Inflammatory macrophage treated with lipopolysaccharide for 4 hours (primary cell): ENCODE results near the gene WNT8B.

Experiments used
- DNase-seq: peaks from one replicate; pipeline ENCODE4 v3.0.0-alpha.2; 2020

WNT8B gene

DNA sequence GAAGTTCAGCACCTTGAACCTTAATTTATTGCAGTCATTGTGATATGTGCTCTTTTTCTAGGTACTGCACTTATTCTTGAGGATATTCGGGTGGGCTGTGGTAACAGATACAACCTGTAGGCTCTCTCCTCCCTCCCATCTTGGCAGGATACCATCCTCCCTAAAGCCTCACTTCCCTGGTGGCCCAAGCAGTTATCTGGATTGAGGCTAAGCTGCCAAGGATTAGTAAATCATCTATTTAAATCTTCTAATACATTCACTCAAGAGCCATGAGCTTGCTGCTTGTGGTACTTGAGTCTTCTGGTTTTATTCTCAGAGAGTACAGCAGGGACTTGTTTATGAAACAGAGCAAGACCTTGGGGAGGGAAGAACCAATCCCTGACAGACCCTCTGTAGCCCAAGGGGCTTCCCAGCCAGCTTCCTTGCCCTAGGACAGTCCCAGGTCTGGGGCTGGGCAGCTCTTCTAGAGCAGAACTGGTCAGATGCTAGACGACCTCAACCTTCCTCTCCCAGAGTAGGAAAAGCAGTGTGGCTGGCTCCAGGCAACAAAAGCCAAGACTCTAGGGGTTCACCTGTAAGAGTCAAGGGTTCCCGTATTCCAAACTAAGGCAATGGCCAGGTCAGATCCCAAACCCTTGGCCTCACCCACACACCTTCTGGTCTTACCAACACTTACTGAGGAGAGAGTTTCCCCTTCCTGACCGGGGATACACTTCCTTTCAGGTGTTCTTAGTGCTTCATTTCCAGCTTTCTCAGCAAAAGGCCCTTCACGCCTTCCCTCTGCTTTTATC, 21.3 kb downstream of the WNT8B start:
- no peak for DNase-seq

DNA sequence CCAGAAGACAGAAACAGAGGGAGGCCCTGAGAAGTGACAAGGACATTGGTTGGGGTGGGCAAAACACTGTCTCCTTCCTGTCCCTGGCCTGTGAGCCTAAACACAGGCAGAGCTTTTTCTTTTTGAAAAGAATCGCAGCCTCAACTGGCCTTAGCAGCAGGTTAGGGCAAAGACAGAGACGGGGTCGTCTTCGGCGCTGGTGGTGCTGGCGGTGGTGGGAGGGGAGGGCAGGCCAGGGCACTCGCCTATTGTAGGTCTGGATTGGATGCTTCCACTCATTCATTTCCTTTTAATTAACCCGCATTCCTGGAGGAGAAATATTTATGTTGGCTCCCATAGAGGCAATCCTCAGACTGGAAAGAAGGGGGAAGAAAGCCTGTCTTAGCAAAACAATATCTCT, 22.6 kb downstream of the WNT8B start:
- no peak for DNase-seq

- DNase-seq: no peak
These were observed 23.1 kb downstream of the WNT8B start for GRCh38 chr10:100485801-100486495.

DNA sequence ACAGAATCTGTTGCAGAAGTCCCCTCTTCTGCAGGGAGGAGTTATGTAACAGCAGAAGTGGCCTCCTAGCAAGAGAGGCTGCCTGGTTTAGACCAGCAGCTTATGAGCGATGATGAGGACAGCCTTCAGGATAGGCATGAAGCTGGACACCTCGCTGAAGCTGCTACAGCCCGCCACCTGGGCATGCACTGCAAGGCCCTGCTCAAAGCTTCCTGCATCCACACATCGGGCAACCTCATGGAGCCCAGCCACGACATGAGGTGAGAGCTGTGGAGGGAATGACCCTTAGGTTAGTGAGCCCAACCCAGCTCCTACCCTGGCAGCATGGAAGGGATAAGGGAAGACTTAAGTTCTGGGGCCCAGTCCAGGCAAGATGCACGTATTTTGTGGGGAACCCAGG, 24.7 kb downstream of the WNT8B start:
- no peak for DNase-seq

- peak; percentile 79 for DNase-seq
These were observed 26.6 kb downstream of the WNT8B start for GRCh38 chr10:100489396-100489795.

GRCh38 chr10:100490531-100490930, 27.7 kb downstream of the WNT8B start:
- DNase-seq: no peak

DNA sequence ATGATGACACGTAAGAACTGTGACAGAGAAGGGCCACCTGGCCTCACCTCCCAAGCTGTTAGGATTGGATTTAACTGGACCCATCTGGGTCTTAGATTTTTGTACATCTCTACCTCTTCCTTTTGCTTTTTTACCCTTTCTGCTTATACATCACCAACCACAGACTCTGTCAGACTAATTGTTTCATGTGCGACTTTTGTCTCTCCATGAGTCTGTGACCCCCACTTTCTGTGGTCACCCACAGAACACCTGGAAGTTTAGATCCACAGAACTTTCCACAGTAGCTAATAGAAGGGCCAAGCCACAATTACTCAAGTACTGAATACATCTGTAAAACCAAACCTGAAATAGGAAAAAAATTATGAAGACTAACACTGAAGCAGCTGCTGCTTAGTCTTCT, 33.8 kb downstream of the WNT8B start:
- DNase-seq: no peak

DNA sequence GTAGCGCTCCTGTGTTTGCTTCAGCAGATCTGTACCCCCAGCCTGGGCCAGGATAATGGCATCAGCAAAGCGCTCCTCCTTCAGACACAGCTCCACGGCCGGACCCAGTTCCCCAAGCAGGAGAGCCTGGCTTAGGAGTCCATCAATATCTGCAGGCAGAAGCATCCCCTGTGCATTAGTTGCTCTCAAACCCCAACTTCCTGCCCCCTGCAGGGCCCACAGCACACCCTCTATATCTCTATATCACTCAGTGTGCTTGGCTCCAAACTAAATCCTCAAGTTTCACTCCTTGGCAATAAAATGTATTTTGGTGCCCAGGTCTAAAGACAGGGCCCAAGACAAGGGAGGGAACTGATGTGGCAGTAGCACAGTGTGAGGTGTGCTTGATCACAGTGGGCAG, 35.2 kb downstream of the WNT8B start:
- DNase-seq: no peak

DNA sequence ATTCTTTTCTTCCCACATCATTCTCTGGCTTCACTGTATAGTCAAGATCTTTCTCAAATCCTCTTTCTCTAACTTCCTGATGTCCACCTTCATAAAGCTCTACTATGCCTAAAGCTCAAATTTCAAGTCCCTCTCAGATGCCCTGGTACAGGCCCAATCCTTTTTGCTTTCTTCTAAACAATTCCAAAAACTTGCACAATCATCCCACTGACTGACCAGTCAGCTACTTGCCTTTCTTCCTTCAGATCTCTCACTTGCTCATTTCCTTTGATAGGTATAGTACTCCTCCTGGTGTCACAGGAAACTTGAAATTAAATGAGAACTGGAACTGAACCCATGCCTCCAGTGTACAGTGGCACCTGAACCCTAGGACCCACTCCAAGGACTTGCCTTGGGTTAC, 38.6 kb downstream of the WNT8B start:
- DNase-seq: no peak

- no peak for DNase-seq
These were observed 40.2 kb downstream of the WNT8B start for GRCh38 chr10:100502926-100503494.

DNA sequence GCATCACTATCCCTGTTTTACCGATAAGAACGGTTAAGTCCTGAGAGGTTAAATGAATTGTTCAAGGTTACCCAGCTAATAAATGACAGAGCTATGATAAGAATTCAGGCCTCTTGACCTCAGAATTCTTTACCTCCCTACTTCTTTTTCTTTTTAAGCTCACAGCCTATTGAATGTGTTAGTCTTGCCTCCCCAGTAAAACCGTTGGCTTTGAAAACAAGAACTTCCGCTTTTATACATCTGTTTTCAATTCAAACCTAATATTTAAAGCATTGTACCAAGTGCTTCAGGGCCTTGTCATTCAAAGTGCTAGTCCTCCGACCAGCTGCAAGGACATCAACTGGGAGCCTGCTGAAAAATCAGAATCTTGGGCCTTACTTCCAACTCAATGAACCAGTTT, 41.3 kb downstream of the WNT8B start:
- DNase-seq: no peak

DNA sequence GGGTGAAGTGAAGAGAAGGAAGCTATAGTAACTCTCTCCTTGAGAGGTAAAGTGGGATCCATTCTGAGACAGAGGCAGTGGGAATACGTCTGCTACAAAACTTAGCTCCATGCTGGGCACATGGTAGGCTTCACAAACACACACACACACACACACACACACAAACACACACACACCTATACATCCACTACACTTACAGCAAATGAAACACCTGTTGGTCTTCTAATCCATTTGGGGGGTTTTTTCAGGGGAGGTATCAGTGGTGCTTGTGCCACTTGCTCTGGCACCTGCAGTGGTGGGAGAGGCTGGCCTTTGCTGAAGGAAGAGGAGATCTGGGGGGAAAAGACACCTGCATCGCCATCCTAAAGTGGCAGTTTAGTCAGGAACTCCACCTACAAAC, 42.4 kb downstream of the WNT8B start:
- DNase-seq: no peak

GRCh38 chr10:100506596-100507356, 44.0 kb downstream of the WNT8B start:
- no peak for DNase-seq

- DNase-seq: no peak
These were observed 44.5 kb downstream of the WNT8B start for GRCh38 chr10:100507357-100507732.

DNA sequence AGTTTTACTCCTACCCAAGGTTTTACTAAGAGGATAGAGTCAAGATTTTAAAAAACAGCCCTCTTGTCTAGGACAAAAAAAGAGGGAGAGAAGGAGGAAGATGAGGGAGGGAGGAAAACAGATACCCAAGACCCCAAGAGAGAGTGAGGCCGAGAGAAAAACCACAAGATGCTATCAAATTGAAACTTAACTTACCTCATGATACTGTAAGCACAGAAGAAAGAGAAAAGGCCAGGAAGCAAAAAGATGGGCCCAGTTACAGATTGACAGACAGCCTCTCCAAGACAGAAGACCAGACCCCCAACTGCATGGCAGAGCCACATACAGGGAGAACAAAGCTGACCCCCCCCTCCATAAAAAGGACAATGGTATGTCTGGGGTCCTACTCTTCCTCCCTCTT, 45.5 kb downstream of the WNT8B start:
- no peak for DNase-seq

DNA sequence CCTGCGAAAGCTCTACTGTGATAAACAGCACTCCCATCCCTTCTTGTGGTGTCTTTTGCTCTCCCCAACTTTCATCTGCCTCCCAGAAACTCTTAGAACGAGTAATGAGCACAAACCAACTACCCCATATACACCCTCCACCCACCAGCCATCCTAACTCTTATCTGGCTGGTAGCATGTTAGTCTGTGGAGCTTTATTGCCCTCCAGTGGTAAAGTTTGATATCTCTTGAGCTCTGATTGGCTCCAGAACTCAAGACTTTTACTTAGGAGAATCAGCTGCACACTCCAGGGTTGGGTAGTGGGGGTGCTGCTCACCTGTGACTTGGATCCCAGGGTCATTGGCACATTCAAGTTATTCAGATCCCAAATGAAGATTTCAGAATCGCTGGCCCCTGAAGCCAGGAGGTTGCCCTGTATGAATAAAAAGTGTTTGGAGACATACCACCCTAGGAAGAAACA, 45.9 kb downstream of the WNT8B start:
- DNase-seq: peak; percentile 56

DNA sequence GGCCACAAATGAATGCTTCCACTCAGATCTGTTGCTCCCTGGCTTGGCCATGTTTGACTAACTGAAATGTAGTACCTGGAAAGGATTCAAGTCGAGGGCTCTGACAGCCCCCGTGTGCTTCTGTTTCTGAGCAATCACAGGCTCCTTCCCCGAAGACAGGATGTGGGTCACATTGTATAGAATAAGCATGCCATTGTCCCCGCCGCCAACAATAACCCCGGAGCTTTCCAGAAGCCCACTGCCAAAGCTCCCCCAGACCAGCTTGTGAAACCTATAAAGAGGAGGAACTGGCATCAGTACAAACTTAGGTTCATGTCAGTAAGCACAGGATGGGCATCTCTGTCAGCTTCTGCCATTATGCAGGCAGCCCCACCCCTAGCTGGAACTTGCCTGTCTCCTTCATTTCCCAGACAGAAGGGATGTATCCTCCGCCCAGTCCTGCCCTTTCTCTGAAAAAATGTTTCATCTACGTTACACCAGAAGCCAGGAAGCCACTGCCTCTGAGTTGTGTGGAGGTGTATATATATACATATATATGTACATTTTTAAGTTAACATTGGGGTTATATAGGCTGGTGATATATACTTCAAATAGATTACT, 46.5 kb downstream of the WNT8B start:
- DNase-seq: no peak

- DNase-seq: no peak
These were observed 47.9 kb downstream of the WNT8B start for GRCh38 chr10:100510533-100511308.

- no peak for DNase-seq
These were observed 52.8 kb downstream of the WNT8B start for GRCh38 chr10:100515612-100516011.

GRCh38 chr10:100516847-100517246, 54.0 kb downstream of the WNT8B start:
- no peak for DNase-seq

- peak; percentile 62 for DNase-seq
These were observed 56.0 kb downstream of the WNT8B start for GRCh38 chr10:100518761-100519241.
